ELR (cell line): ENCODE data around the gene CALML3.

Experiments used
- DNase-seq: peaks from one replicate; pipeline ENCODE4 v3.0.0-alpha.2; 2015; ENCODE audit warnings: low read depth

CALML3 gene

DNA sequence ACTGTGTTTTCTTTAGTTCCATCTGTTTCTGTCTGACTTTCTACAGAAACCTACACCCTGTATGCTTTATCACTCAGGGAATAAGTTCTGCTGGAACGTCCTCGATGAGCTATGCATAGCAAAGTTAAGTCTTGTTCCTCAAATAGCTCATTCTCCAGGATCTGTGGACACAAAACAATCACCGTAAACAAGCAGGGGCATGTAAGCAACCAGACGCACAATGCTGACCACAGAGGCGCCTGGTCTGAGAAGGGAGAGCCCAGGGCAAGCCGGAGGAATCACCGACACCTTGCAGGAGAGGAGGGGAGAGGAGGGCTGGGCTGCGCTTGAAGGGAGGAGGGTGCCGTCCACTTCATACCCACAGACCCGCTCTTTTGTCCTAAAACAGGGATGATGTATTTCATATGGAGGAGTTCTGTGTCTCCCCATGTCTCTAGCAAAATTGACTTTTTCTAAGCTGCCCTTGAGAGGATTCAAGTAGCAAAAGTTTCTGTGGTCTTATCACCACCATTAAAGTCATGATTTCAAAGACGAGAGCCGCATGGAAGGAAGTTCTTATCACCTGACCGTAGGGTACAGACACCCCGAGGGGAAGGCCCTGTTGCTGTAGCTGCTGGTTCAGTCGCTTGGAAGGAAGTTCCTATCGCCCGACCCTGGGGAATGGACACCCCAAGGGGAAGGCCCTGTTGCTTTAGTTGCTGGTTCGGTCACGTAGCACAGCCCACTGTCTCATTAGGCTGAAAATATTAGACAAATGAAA is 14.3 kb downstream of the CALML3 start:
- no peak for DNase-seq

DNA sequence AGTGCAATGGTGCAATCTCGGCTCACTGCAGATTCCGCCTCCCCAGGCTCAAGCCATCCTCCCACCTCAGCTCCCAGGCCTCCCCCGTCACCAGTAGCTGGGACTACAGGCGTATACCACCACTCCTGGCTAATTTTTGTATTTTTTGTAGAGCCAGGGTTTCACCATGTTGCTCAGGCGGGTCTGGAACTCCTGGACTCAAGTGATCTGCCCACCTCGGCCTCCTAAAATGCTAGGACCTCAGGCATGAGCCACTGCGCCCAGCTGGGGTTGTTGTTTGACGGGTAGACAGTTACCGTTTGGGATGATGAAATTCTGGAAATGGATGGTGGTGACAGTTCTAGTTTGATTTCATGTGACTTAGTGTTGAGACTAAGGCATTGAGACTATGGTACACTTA is 15.3 kb downstream of the CALML3 start:
- DNase-seq: no peak

- DNase-seq: no peak
These were observed 16.1 kb downstream of the CALML3 start for GRCh38 chr10:5540891-5541290.

- DNase-seq: no peak
These were observed 17.3 kb downstream of the CALML3 start for GRCh38 chr10:5542100-5542499.

DNA sequence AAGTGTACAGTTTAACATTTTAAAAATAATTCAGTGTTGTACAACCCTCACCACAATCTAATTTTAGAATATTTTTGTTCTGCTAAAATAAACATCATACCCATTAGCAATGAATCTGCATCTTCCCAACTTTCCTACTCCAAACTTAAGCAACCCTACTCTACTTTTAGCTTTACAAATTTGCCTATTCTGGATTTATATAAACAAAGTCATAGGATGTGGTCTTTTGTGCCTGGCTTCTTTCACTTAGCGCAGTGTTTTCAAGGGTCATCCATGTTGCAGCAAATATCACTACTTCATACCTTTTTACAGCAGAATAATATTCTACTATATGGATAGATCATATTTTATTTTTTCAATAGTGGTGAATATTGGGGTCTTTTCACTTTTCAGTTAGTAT is 18.9 kb downstream of the CALML3 start:
- DNase-seq: peak; percentile 11

DNA sequence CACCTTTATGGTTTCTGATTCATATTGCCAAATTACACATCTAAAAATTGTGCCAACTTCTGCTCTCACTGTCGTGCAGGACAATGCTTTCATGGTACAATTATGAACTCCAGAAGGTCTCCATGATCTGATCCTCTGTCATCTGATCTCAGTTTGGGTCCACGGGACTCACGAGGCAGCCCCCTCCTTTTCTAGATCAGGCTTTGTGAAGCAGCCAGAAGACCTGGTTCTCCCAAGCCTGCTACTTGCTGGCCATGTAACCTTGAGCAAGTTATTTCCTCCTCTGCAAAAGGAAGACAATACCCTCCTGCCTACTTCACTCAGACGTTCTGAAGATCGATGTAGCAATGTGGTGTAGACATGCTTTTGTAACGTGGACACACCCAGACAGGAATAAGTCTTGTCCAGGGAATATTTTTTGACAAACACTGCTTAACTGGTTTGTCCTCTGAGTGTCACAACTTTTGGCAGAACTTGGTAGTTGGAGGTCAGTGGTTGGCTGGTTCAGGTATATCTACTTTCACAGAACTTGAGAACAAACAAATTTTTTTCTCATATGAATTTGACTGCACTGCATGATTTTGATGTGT is 19.6 kb downstream of the CALML3 start:
- no peak for DNase-seq

- DNase-seq: no peak
These were observed 20.2 kb downstream of the CALML3 start for GRCh38 chr10:5545011-5545410.

DNA sequence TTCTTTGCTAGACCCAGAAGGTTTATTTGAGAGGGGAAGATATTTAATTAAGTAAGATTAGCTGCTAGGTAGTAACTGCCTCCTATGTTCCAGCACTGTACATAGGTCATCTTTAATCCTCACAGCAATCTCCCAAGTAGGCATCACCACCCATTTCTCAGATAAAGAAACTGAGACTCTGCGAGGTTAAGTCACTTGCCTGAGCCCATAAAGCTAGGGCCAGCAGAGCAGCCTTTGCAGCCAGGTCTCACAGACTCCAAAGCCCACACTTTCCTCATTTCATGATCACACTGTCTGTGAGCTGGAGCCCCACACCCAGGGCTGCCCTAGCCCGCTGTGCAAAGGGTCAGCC is 20.6 kb downstream of the CALML3 start:
- no peak for DNase-seq

DNA sequence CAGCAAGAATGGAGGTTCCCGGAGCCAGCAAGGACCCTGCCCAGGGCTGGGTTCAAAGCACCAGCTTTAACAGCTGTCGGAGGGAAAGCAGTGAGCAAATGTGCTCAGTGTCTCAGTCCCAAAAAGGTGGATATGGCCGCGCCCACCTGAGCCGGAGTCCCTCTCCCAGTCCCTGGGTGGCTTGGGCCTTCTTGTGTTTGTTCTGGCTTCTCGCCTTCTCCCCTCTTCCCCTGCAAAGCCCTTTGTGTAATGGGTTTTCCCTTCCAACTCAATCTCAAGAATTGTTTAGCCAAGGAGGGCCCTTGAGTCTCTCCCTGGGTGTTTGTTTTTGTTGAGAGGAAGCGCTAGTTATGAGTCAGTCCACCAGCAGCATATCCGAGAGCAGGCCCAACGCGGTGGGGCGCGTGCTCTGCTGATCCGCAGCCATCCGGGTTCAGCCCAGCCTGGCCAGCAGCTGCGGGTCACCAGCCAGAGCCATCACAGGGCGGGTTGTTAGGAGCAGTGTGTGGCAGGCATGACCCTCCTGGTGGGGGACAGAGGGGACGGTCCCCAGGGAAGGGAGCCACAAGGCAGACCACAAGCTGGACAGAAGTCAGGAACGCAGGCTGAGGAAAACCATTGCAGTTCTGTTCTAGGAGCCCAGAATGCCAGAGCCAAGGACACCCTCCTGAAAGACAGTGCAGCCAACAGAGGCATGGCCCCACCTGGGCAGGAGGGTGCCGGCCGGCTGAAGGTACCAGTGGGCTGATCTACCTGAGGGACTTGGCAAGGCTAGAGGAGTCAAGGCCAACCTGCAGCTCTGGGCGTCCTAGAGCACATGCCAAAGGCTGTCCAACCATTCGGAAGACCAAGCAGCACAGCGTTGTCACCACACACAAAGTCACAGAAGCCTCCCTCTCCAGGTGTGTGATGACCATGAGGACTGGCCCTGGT is 21.3 kb downstream of the CALML3 start:
- peak; percentile 89 for DNase-seq

GRCh38 chr10:5546891-5547680 is 22.3 kb downstream of the CALML3 start:
- DNase-seq: peak; percentile 84

DNA sequence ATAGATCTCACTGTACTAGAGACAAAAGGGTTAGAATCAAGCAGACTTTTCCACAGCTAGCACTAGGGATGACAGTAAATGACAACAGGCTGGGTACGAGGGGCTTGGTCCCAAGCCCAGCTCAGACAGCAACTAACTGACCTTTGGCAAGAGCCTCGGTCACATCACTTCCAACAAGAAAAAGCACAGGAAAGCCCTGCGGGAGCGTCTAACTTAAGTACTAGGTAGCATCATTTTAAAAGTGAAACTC is 22.8 kb downstream of the CALML3 start:
- DNase-seq: peak; percentile 60

- DNase-seq: peak; percentile 56
These were observed 23.3 kb downstream of the CALML3 start for GRCh38 chr10:5547931-5548660.

- no peak for DNase-seq
These were observed 24.9 kb downstream of the CALML3 start for GRCh38 chr10:5549462-5550249.

- DNase-seq: no peak
These were observed 25.4 kb downstream of the CALML3 start for GRCh38 chr10:5550250-5550545.

DNA sequence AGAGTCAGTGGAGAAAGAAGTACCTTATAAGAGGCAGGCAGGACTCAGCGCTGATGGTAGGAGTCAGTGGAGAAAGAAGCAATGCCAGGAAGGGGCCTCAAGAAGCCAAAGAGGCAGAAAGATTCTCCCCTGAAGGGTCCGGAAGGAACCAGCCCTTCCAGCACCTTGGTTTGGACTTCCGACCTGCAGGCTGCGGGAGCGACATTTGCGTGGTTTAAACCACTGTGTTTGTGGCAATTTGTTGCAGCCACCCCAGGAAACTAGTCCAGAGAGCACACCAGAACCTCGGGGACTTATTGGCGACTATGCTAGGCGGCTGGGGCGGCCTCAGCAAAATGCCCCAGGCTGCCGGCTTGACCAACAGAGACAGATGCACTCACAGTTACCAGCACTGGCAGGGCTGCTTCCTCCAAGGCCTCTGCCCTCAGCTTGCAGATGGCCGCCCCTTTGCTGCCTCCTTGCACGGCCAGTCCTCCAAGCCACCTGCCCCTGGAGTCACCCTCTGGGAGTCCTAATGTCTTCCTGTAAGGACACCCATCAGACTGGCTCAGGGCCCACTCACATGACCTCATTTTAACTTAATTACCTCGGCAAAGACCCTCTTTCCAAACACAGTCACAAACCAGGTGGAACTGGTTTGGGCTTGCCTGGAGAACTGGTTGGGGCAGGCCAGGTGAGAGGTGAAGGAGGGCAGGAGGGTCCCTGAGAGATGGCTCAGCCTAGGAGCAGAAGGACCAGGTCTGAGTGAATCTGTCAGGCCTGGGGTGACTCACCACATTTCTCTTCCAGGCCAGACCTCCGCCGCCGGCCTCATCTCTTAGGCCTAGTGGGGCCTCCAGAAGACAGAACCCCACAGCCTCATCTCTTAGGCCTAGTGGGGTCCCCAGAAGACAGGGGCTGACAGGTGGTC is 26.1 kb downstream of the CALML3 start:
- peak; percentile 88 for DNase-seq

- peak; percentile 91 for DNase-seq
These were observed 27.0 kb downstream of the CALML3 start for GRCh38 chr10:5551531-5552375.

DNA sequence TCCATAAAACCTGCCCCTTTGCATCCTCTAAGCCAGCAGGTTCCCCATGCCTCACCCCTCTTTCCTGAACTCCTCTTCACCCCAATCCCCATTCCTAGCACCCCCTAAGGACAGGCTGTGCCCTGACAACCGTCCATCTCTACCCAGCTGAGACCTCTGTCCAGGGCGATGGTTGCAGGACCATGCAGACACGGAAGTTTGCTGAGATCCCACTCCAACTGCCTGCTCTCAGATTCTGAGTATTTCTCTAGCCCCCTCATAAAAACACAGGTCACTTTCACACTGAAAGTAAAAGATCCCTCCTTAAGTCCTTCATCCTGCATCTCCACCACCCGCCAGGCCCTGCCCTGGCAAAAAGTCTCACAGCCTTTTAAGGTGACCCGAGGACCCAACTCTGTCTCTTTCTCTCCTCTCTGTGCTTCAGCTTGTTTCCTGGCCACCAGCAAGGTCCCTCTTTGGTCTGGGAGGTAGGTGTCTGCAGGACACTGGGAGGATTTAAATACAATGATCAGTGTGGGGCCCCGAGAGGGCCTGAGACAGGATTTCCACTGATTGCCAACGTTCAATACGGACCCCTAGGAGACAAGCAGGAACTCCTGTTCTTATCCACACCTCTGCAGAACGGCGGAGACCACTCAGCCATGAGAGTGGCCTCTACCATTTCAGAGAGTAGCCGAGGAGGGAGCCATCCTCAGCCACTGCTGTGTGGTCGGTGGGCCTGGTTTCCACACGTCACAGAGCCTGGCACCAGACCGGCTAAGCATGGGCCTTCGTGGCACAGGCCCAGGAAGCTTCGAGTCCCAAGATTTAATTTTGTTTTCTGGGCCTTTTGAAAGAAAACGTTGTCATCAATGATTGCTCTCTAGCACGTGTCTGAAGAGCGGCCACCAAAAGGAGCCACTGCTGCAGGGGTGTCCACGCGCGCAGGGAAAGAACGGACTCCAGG is 27.9 kb downstream of the CALML3 start:
- DNase-seq: no peak
